BJ (cell line): ENCODE results near the gene ZNF618. TPM values are rescaled to one million over a fixed set of nuclear protein-coding genes. Genes with fewer than 3 reads are reported as not detected.

ENCODE experiments used
- CTCF ChIA-PET: fragments of 350-600 bp; formaldehyde crosslinking; extraction: SDS; loops from one replicate; lab custom pipeline; 2021; ENCODE audit warnings: antibody characterized with exemption, inconsistent platforms; lab: Yijun Ruan, JAX
- POLR2A ChIA-PET: fragments of 300-600 bp; sonication (Branson Sonifier 250); formaldehyde crosslinking; extraction: SDS; loops from one replicate; lab custom pipeline; 2021; ENCODE audit warnings: antibody characterized with exemption; lab: Charles Lee
- DNase-seq: peaks from one replicate; pipeline ENCODE4 v3.0.0-alpha.2; 2011; ENCODE audit warnings: low read depth
- H3K27me3 ChIP-seq: 2 replicates; pipeline ENCODE4 v1.6.0; 2011; ENCODE audit warnings: low read length; ENCODE audit not compliant: control insufficient read depth, insufficient read depth
- H3K36me3 ChIP-seq: 2 replicates; pipeline ENCODE4 v1.5.1; 2011; ENCODE audit warnings: low read length; ENCODE audit not compliant: control insufficient read depth, insufficient read depth
- H3K4me3 ChIP-seq: 2 replicates; pipeline ENCODE4 v1.5.1; 2011; ENCODE audit warnings: low read depth, mild to moderate bottlenecking, control low read depth, low read length
- CTCF ChIP-seq: IDR thresholded peaks from 2 replicates; pipeline ENCODE4 v1.5.1; 2011; ENCODE audit warnings: low read depth, mild to moderate bottlenecking, control low read depth, inconsistent platforms, low read length, moderate library complexity; ENCODE audit not compliant: insufficient read depth
- polyA plus RNA-seq: library from polyadenylated mRNA; depleted of rRNA; stranded (reverse); fragments of >200 nt; gene quantifications from 2 replicates; pipeline ENCODE4 v1.2.3, GENCODE V29; 2011

The ZNF618 gene
- polyA plus RNA-seq, 1 experiment = 5.4 TPM

- CTCF ChIA-PET = interaction anchor here (1.6 kb wide), 1 partner anchor 28 kb away, joined by 3 read pairs; no protein-coding TSS in a partner anchor
- POLR2A ChIA-PET = no interaction called here
- H3K27me3 ChIP-seq = no peaks in the 10 kb centered on the region
- no peak for TF ChIP-seq CTCF
- no peak for DNase-seq
- no peak overlapping the region for H3K4me3 ChIP-seq
- peaks cover 8% of the 10 kb centered on the region for H3K36me3 ChIP-seq
These were observed 179.0 kb downstream of the ZNF618 start for GRCh38 chr9:114055061-114055460.

GRCh38 chr9:114055894-114056293, 179.8 kb downstream of the ZNF618 start:
- no peak for DNase-seq
- ChIA-PET CTCF (interaction anchor here (1.6 kb wide), 1 partner anchor 27 kb away, joined by 3 read pairs; no protein-coding TSS in a partner anchor), POLR2A (interaction anchor here (0.6 kb wide), 1 partner anchor 216 kb away, joined by 4 read pairs; no protein-coding TSS in a partner anchor)

GRCh38 chr9:114056527-114056926, 180.4 kb downstream of the ZNF618 start:
- ChIA-PET POLR2A (interaction anchor here (0.6 kb wide), 1 partner anchor 217 kb away, joined by 4 read pairs; no protein-coding TSS in a partner anchor), CTCF (interaction anchor here (1.6 kb wide), 1 partner anchor 26 kb away, joined by 3 read pairs; no protein-coding TSS in a partner anchor)
- no peak for DNase-seq
- TF ChIP-seq CTCF = no peak
- Histone ChIP-seq H3K36me3 (peaks cover 4% of the 10 kb centered on the region), H3K27me3 (no peaks in the 10 kb centered on the region), H3K4me3 (no peak overlapping the region)

More at GRCh38 chr9:114055894-114056293, 179.8 kb downstream of the ZNF618 start:
- peaks cover 5% of the 10 kb centered on the region for H3K36me3 ChIP-seq
- TF ChIP-seq CTCF = no peak
- H3K4me3 ChIP-seq = no peak overlapping the region
- H3K27me3 ChIP-seq = no peaks in the 10 kb centered on the region

GRCh38 chr9:114057161-114057885, 181.2 kb downstream of the ZNF618 start:
- no peaks in the 10 kb centered on the region; the same call in 1 of the 2 replicates for H3K27me3 ChIP-seq
- DNase-seq = no peak
- peaks cover 1% of the 10 kb centered on the region for H3K36me3 ChIP-seq
- H3K4me3 ChIP-seq = no peak overlapping the region
- ChIA-PET POLR2A (no interaction called here), CTCF (interaction anchor here (1.2 to 1.3 kb wide), 2 partner anchors 10 to 25 kb away, joined by 3 to 4 read pairs; no protein-coding TSS in a partner anchor)
- TF ChIP-seq CTCF = no peak

- DNase-seq = no peak
- ChIA-PET POLR2A (no interaction called here), CTCF (interaction anchor here (0.9 to 1.4 kb wide), 4 partner anchors 11 to 321 kb away, joined by 3 to 7 read pairs (median 4); no protein-coding TSS in a partner anchor)
- no peak overlapping the region for H3K4me3 ChIP-seq
- TF ChIP-seq CTCF = no peak
- no peaks in the 10 kb centered on the region; the same call in 1 of the 2 replicates for H3K36me3 ChIP-seq
- peaks cover 6% of the 10 kb centered on the region for H3K27me3 ChIP-seq
These were observed 182.6 kb downstream of the ZNF618 start for GRCh38 chr9:114058688-114059046.
